GM19438 (cell line): ENCODE results near the gene NCK1.

Source experiments
- ATAC-seq: cut with Tn5 transposase; IDR thresholded peaks from one replicate; pipeline ENCODE4 v1.9.1; 2021; ENCODE audit warnings: low read depth; ENCODE audit not compliant: unreplicated experiment

NCK1 gene

GRCh38 chr3:136905549-136905948 lies 43.5 kb downstream of the NCK1 start:
- ATAC-seq: no peak

DNA sequence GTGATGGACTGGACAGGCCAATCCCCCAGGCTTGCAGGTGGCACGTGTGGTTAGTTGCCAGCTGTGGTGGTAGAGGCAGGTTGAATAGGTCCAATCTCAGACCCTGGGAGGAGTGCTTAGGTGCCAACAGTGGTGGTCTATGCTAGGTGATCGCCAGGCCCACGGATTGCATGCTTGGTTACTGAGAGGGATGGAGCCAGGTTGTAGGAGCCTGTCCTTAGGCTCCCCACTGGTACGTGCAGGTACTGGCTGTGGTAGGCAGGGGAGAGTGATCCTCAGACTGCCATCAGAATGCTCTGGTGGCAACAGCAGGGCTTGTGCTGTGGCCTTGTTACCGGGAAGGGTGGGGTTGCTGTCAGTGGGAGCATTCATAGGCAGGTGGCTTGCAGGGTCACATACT lies 44.7 kb downstream of the NCK1 start:
- no peak for ATAC-seq

- ATAC-seq: no peak
Measured at GRCh38 chr3:136908297-136908696, 46.3 kb downstream of the NCK1 start.

GRCh38 chr3:136909187-136909586 lies 47.2 kb downstream of the NCK1 start:
- no peak for ATAC-seq

DNA sequence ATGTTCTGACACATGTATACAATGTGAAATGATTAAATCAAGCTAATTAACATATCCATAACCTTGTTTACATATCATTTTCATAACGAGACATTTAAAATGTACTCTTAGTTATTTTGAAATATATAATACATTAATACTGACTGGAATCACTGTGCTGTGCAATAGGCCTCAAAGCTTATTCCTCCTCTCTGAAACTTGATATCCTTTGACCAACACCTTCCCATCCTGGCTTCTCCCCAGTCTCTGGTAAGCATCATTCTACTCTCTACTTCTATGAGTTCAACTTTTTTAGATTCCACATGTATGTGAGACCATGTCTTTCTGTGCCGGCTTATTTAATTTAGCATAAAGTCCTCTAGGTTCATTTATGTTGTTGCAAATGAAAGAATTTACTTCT lies 48.7 kb downstream of the NCK1 start:
- ATAC-seq: no peak

DNA sequence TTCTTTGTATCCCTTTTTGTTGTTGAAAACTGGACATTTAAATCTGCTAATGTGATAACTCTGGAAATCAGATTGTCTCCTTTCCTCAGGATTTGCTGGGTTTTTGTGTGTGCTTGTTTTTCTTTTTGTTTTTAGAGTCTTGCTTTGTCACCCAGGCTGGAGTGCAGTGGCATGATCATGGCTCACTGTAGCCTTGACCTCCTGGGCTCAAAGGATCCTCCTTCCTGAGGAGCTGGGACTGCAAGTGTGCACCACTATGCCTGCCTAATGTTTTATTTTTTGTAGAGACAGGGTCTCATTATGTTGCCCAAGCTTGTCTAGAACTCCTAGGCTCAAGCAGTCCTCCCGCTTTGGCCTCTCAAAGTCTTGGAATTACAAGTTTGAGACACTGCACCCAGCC lies 51.2 kb downstream of the NCK1 start:
- ATAC-seq: no peak

DNA sequence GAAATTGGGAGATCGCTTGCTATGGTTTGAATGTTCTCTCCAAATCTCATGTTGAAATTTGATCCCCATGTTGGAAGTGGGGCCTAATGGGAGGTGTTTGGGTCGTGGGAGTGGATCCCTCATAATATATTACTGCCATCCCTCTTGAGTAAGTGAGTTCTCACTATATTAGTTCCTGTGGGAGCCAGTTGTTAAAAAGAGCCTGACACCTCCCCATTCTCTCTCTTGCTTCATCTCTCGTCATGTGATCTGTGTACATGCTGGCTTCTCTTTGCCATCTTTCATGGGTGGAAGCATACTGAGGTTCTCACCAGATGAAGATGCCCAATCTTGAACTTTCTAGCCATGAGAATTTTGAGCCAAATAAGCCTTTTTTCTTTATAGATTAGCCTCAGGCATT lies 52.7 kb downstream of the NCK1 start:
- no peak for ATAC-seq

- no peak for ATAC-seq
Measured at GRCh38 chr3:136916223-136916622, 54.2 kb downstream of the NCK1 start.

DNA sequence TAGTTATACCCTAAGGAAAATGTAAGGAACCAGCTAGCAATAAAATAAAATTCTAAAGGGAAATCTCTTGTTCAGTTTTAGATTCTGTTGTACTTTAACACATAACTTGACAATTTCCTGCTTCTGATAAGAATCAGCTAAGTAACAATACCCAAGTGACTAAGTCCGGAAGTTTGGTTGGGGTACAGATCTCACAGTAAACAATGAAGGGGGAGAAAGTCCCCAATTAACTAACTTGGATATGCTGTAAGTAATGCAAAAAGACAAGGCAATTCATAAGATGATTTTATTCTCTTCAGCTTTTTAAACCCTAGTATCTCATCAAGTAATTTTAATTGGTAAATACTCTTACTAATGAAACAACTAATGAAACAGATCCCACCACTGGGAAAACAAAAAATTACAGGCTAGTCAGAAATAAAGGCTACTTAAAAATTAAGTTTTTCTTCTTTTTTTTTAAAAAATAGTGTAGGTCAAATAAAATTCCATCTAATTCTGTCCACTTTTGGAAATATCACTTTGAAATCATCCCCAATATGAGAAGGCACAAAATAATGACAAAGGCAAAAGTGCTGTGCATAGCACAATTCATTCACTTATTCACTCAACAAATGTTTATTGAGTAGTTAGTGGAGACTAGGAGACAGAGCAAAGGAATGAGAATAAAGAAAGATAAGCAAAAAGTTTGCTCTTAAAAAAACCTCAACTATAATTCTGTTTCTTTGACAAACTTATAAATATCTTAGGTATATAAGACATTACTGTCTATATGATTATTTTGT lies 58.0 kb downstream of the NCK1 start:
- ATAC-seq: no peak

- no peak for ATAC-seq
Measured at GRCh38 chr3:136920904-136921611, 59.0 kb downstream of the NCK1 start.

DNA sequence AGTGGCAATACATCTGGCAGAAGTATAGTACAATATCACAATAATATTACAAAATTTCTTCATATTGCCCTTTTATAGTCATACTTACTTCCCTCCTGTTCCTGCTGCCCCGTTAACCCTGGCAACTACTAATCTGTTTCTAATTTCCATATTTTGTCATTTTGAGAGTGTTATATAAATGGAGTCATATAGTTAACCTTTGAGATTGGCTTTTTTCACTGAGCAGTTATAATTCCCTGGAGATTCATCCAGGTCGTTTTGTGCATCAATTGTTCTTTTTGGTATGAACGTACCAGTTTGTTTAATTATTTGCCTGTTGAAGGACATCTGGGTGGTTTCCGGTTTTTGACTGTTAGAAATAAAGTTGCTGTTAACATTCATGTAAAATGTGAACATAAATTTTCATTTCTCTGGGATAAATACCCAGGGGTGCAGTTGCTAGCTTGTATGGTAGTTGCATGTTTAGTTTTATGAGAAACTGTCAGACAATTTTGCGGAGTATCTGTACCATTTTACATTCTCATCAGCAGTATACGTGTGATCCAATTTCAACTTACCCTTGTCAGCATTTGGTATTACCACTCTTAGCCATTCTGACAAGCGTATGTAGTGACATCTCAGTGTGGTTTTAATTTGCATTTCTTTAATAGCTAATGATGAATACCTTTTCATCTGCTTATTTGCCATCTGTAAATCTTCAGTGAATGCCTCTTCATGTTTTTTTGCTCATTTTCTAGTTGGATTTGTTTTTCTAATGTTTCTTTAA lies 63.6 kb downstream of the NCK1 start:
- ATAC-seq: peak; percentile 63

- no peak for ATAC-seq
Measured at GRCh38 chr3:136928240-136928639, 66.2 kb downstream of the NCK1 start.

GRCh38 chr3:136929977-136930670 lies 68.1 kb downstream of the NCK1 start:
- no peak for ATAC-seq

DNA sequence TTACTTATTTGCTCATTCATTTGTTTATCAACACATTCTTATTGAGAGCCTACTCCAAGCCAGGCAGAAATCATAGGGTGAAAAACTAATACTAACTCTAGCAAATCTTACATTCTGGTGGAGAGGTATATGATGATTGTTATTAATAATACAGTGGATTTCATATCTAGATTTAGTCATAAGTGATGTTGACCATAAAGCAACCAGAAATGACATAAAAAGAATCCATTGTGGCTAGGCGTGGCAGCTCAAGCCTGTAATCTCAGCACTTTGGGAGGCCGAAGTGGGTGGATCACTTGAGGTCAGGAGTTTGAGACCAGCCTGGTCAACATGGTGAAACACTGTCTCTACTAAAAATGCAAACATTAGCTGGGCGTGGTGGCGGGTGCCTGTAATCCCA lies 69.6 kb downstream of the NCK1 start:
- no peak for ATAC-seq

DNA sequence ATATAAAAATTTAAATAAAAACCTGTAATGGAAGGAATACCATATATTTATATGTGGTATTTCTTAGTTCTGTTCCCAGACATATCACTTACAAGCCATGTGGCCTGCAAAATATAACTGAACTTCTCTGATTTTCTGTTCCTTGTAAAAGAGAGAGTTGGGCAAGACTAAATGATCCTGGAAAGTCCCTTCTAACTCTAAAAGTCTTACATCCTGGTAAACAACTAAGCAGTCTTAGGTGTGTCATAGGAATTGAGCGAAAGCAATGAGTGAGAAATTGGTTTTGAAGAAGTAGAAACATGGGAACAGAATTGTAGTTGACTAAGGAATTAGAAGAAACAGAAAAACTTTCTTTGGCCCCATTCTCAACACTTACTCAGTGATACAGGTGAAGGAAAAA lies 70.5 kb downstream of the NCK1 start:
- ATAC-seq: no peak

GRCh38 chr3:136932978-136933772 lies 71.2 kb downstream of the NCK1 start:
- ATAC-seq: no peak

DNA sequence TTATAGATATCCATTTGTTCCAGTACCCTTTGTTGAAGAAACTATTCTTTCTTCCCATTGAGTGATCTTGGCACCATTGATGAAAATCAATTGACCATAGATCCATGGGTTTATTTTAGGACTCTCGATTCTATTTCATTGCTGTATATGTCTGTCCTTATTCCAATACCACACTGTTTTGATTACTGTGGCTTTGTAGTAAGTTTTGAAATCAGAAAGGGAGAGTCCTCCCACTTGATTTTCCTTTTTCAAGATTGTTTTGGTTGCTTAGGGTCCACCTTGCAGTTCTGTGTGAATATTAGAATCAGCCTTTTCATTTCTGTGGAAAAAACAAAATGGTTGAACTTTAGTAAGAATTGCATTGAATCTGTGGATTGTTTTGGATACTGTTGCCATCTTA lies 75.2 kb downstream of the NCK1 start:
- ATAC-seq: no peak

- ATAC-seq: no peak
Measured at GRCh38 chr3:136937851-136938250, 75.8 kb downstream of the NCK1 start.

DNA sequence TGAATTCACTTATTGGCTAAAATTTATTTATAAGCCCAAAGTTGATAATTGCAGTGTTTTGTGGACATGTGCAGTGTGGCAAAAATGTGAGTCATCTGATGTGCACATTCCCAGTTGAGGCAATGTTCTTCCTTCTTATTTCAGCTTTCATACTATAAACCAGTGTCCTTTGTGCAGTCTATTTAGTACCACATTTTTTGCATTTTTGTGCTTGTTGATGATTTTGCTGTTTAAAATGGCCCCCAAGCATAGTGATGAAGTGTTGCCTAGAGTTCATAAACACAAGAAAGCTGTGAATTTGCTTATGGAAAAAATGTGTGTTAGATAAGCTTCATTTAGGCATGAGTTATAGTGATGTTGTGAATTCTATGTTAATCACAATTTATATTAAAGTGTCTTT lies 76.3 kb downstream of the NCK1 start:
- no peak for ATAC-seq

DNA sequence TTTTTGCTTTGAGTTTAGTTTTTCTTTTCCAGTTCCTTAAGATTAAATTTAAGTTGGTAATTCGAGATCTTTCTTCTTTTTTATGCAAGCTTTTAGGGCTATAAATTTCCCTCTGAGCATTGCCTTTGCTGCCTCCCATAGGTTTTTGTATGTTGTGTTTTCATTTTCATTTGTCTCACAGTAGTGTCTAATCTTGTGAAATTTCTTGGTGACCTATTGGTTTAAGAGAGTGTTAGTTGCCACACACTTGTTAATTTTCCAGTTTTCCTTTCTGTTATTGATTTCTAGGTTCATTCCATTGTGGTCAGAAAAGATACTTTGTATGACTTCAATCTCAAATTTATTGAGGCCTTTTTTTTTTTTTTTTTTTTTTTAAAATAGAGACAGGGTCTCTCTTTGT lies 77.5 kb downstream of the NCK1 start:
- ATAC-seq: no peak
